Measurements from ENCODE around the gene EIF1. TPM values are rescaled to one million over a fixed set of nuclear protein-coding genes. Genes with fewer than 3 reads are reported as not detected.

EIF1 gene
- total and polyA plus RNA-seq, 2 of the 8 experiments (the other 6 are each of a cell fraction or from before 2014, with no cell fraction given), result 175 to 539 TPM

GRCh38 chr17:41702712-41703111, 14.0 kb downstream of the EIF1 start:
- DNase-seq (ENCODE audit: low read depth in 1 of 2, low spot score in 2 of 2) (no peak), FAIRE-seq (no peak)
- no peaks in the 10 kb centered on the region for H3K79me1 ChIP-seq (ENCODE audit: low read depth, low read length)
- peaks cover 2% of the 10 kb centered on the region in 2 experiments for H4K20me1 ChIP-seq (replicated peaks in 1 of 2; ENCODE audit: control insufficient read depth in 1 of 2, insufficient read depth in 2 of 2, low read length in 2 of 2)
- 93% methylated on average over 8 of the region's 8 CpGs; no CpG with 5 or more reads in 1 of the 2 experiments for WGBS, 2 experiments (ENCODE audit: extremely low coverage in 1 of 2, insufficient coverage in 1 of 2, insufficient read length in 1 of 2, insufficient replicate concordance in 2 of 2, low coverage in 1 of 2, low lambda C conversion rate in 2 of 2, missing lambda C conversion rate in 1 of 2)
- no peaks in the 10 kb centered on the region; the same call in 1 of the 2 replicates for H3K23me2 ChIP-seq (ENCODE audit: low read depth, low read length)
- H2BK15ac ChIP-seq (ENCODE audit: low read length), result no peak overlapping the region
- H3K56ac ChIP-seq (replicated peaks; ENCODE audit: insufficient read length, low read depth, low read length), result no peak overlapping the region
- H3K36me3 ChIP-seq (ENCODE audit: control insufficient read depth in 2 of 4, insufficient read depth in 4 of 4, low read length in 3 of 4), result no peaks in the 10 kb centered on the region
- no peak overlapping the region for H3K14ac ChIP-seq (ENCODE audit: insufficient read length)
- no peak overlapping the region for H2BK120ac ChIP-seq (replicated peaks; ENCODE audit: low read depth, low read length)
- H3K27ac ChIP-seq (ENCODE audit: low read depth, low read length), result no peak overlapping the region
- H3K4me3 ChIP-seq (ENCODE audit: extremely low read depth in 1 of 4, insufficient read depth in 2 of 4, low read depth in 3 of 4, low read length in 4 of 4), result no peak overlapping the region
- H2BK5ac ChIP-seq (ENCODE audit: low read depth, low read length), result no peak overlapping the region
- no peak overlapping the region for H4K8ac ChIP-seq (ENCODE audit: extremely low read depth, insufficient read depth, low read length)
- H2AFZ ChIP-seq (ENCODE audit: low read length), result no peak overlapping the region
- H3K18ac ChIP-seq (ENCODE audit: extremely low read depth, low read length), result no peak overlapping the region
- no peak overlapping the region for H2BK20ac ChIP-seq (ENCODE audit: low read length)
- H3K4me2 ChIP-seq (ENCODE audit: insufficient read depth in 1 of 2, low read depth in 2 of 2, low read length in 2 of 2), result no peak overlapping the region
- peaks cover 6 to 18% (median 10%) of the 10 kb centered on the region in 4 experiments for H3K4me1 ChIP-seq (replicated peaks in 1 of 4; ENCODE audit: control insufficient read depth in 3 of 4, insufficient read depth in 4 of 4, low read length in 3 of 4)
- H4K91ac ChIP-seq (replicated peaks; ENCODE audit: insufficient read length, low read length), result no peak overlapping the region
- CTCF ChIA-PET (ENCODE audit: partially characterized antibody), result interaction anchor here (1.0 to 2.4 kb wide), 3 partner anchors 8 to 13 kb away, joined by 3 to 6 read pairs (median 3); no protein-coding TSS in a partner anchor
- POLR2A ChIA-PET (ENCODE audit: partially characterized antibody), result interaction anchor here (1.5 to 22.1 kb wide), 4 partner anchors 11 to 83 kb away, joined by 3 to 378 read pairs (median 4); partner anchors contain the start of genes EIF1 and JUP
- peaks cover 0 to under 1% of the 10 kb centered on the region in 2 experiments; a peak in 1 of 4 replicates for H3K9me3 ChIP-seq (ENCODE audit: insufficient read depth in 2 of 2, low read depth in 1 of 2, low read length in 1 of 2)
- no peak overlapping the region for H2BK12ac ChIP-seq (ENCODE audit: low read depth, low read length)
- H3K27me3 ChIP-seq (replicated peaks in 1 of 4; ENCODE audit: control insufficient read depth in 3 of 4, extremely low read depth in 1 of 4, insufficient read depth in 3 of 4, low read length in 3 of 4), result peaks cover 3 to 38% (median 29%) of the 10 kb centered on the region in 4 experiments
- no peak overlapping the region for H3K9ac ChIP-seq (replicated peaks in 1 of 4; ENCODE audit: extremely low read depth in 1 of 4, low read depth in 3 of 4, low read length in 3 of 4)
- H3K79me2 ChIP-seq (ENCODE audit: control insufficient read depth in 1 of 2, insufficient read depth in 2 of 2, low read length in 2 of 2), result no peaks in the 10 kb centered on the region
- H2AK5ac ChIP-seq (ENCODE audit: low read depth, low read length), result no peak overlapping the region
- no peak overlapping the region for H4K5ac ChIP-seq (ENCODE audit: insufficient read length, low read depth, low read length)
- H3K4ac ChIP-seq (replicated peaks; ENCODE audit: insufficient read length, low read depth, low read length), result no peak overlapping the region
- H3K23ac ChIP-seq (ENCODE audit: insufficient read length), result no peak overlapping the region
- TF ChIP-seq BACH1 (IDR thresholded peaks at IDR 0.05; ENCODE audit: low read length), result no peak
- TF ChIP-seq CBX8 (IDR thresholded peaks at IDR 0.05; ENCODE audit: borderline replicate concordance, low read depth, low read length), result no peak
- no peak for TF ChIP-seq EP300 (IDR thresholded peaks at IDR 0.05; ENCODE audit: borderline replicate concordance in 1 of 2, low read depth in 2 of 2, low read length in 2 of 2)
- TF ChIP-seq, protein P1, sequence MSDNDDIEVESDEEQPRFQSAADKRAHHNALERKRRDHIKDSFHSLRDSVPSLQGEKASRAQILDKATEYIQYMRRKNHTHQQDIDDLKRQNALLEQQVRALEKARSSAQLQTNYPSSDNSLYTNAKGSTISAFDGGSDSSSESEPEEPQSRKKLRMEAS (IDR thresholded peaks at IDR 0.05), result no peak
- no peak for TF ChIP-seq RBBP5 (IDR thresholded peaks at IDR 0.05; ENCODE audit: borderline replicate concordance, low read depth, low read length)
- TF ChIP-seq, protein P2, sequence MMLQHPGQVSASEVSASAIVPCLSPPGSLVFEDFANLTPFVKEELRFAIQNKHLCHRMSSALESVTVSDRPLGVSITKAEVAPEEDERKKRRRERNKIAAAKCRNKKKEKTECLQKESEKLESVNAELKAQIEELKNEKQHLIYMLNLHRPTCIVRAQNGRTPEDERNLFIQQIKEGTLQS (IDR thresholded peaks at IDR 0.05; ENCODE audit: insufficient read depth, low read depth, low read length), result no peak
- TF ChIP-seq RXRA (IDR thresholded peaks at IDR 0.05; ENCODE audit: insufficient read depth, low read depth, low read length), result no peak
- TF ChIP-seq CEBPB (IDR thresholded peaks at IDR 0.05; ENCODE audit: low read depth, low read length), result no peak
- no peak for TF ChIP-seq MAFK (IDR thresholded peaks at IDR 0.05; ENCODE audit: low read depth, low read length)
- no peak for TF ChIP-seq NRF1 (IDR thresholded peaks at IDR 0.05; ENCODE audit: low read depth, low read length)
- TF ChIP-seq RNF2 (IDR thresholded peaks at IDR 0.05; ENCODE audit: borderline replicate concordance, low read depth, low read length, missing control alignments, poor library complexity, severe bottlenecking), result no peak
- no peak for TF ChIP-seq HDAC6 (IDR thresholded peaks at IDR 0.05; ENCODE audit: low read depth, low read length)
